GM21737 (cell line): ENCODE measurements around the gene ICOS.
"Not testable (repeated sequence)": the region's sequence is repeated elsewhere in the genome, so short reads cannot be mapped to it uniquely, and the experiment has no call there.

ENCODE experiments used
- ATAC-seq: cut with Tn5 transposase; IDR thresholded peaks from one replicate; pipeline ENCODE4 v1.9.1; 2021; ENCODE audit warnings: mild to moderate bottlenecking, moderate library complexity; ENCODE audit not compliant: unreplicated experiment

Gene ICOS

DNA sequence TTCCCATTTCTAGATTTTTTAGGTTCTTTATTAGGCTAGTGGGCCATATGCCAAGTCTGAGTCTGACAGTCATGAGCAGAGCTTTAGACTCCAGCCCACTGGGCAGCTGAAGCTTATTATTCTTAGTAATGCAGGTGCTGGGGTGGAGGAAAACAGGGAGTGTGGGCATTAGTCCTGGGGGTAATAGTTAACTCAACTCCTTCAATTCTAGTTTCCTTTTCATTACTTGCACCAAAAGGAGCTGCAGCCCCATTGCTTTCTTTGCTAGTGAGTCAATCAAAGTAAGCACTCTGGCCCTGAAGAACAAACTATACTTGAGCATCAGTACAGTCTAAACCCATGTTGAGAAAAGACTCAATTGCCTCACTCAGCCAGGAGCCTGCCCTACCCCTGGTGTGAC is 35.5 kb downstream of the ICOS start:
- peak; percentile 58 for ATAC-seq

DNA sequence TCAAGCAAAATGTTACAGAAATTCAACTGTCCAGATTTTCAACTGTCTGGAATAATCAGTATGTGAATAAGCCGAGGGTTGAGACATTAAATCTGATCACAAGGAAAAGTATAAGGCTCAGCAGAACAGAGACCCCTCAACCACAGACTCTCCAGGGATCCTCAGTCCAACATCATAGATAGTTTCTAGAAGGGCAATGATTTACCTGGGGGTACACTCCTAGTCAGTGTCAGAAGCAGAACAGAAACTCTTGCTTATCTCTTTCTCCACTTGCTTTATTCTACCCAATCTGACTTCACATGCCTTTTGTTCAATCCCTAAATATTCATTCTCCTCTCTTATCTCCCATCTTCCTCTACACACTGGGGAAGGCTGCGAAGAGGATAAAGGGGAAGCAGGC is 36.4 kb downstream of the ICOS start:
- ATAC-seq: peak; percentile 79

DNA sequence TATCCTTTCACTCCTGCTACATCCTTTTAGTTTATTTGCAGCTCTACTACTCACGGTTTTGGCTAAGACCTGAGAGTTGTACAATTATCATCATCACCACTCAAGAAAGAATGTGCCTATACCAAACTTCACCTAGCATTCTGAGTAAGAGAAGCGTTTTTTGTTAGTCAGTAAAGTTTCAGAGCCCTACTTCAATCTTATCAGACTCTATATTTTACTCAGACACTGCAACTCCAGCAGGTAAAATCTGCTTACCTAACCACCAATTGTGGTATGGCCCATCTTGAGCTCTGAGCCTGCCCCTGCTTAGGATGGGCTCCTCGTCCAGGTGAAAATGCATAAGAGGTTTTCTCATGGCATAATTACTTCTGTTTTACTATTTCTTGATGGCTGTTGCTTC is 37.1 kb downstream of the ICOS start:
- ATAC-seq: no peak

- ATAC-seq: no peak
These were observed 39.3 kb downstream of the ICOS start for GRCh38 chr2:203975912-203976311.

- ATAC-seq: no peak
These were observed 45.7 kb downstream of the ICOS start for GRCh38 chr2:203982276-203982675.

DNA sequence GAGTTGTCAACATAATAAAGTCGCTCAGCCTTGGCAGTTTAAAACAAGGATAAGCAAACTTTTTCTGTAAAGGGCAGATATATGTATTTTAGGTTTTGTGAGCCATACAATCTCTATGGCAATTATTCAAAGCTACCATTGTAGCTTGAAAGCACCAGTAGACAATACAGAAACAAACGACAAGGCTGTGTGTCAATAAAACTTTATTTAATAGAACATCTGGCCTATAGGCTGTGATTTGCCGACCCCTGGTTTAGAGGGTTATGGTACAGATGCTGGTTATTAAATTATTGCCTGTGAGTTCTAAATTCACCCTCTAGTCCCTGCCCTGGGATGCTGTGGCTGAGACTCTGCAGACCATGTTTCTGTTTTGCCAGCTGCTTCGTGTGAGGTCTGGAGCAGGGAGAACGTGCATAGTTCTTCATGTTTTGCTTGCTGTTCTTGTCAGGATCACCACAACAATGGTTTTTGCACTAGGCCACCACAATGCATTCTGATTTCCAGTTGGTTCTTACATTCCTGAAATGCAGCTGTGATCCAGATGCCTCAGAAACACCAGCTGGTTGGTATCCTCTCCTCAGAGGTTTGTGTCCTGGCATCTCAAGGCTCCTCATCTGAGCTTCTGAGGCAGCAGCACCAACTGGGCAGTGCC is 46.6 kb downstream of the ICOS start:
- ATAC-seq: no peak

DNA sequence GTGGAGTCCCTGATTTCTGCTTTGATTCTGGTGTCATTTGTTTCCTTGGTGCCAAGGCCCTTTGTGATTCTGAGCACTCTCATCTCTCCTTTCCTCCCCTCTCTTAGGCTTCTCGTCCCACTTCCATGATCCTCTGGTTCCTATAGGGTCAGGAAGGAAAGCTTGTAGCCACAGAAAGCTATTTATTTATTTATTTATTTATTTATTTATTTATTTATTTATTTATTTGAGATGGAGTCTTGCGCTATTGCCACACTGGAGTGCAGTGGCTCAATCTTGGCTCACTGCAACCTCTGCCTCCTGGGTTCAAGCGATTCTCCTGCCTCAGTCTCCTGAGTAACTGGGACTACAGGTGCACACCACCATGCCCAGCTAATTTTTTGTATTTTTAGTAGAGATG is 49.4 kb downstream of the ICOS start:
- ATAC-seq: not testable (repeated sequence)

- ATAC-seq: no peak
These were observed 51.4 kb downstream of the ICOS start for GRCh38 chr2:203987959-203988358.

DNA sequence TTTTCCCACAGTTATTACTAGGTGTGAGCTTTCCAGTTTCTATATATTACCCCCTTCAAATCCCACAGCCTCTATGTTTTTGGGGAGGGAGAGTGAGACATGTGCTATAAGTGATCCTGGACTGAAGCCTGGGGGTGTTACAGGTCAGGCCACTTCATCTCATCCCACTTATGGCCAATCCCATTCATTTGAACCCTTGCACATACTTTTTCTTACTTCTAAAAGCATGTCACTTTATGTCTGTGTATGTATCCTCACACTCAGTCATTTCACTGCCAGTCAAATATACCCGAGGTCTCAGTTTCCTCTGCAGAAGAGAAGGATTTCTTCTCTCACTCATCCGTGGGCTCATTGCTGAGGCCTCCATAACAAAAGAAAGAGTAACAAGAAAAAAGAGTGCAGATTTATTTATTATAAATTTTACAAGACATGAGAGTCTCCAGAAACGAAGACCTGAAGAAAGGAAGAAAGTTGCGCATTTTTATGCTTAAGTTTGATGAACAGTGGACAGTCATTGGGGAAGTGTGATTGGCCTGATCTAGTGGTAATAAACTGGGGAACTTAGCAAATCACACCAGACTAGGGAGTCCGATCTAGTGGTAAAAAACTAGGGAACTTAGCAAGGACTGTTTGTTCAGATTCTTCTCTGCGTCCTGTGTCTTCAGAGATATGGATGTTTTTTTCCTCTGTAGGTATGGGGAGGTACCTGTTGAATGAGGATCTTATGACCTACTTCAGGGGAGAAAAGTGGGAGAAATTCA is 52.1 kb downstream of the ICOS start:
- ATAC-seq: no peak

GRCh38 chr2:203989521-203989920 is 53.0 kb downstream of the ICOS start:
- no peak for ATAC-seq

DNA sequence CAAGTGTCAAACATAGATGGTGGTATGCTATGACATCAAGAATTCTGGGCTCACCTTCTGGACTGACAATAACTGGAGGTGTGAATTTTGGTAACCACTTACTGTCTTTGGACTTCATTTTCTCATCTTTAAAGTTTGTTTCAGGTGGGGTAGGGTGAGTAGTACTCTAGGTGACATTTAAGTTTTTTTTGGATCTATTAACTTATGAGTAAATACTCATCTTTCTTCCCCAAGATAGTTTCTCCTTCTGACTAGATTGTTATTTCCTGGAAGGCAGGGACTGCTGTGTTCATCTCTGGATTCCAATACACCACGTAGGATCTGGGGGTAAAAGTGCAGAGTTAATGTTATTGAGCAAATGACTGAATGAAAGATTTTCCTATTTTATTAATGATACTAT is 55.9 kb downstream of the ICOS start:
- no peak for ATAC-seq

- no peak for ATAC-seq
These were observed 56.4 kb downstream of the ICOS start for GRCh38 chr2:203993011-203993410.

DNA sequence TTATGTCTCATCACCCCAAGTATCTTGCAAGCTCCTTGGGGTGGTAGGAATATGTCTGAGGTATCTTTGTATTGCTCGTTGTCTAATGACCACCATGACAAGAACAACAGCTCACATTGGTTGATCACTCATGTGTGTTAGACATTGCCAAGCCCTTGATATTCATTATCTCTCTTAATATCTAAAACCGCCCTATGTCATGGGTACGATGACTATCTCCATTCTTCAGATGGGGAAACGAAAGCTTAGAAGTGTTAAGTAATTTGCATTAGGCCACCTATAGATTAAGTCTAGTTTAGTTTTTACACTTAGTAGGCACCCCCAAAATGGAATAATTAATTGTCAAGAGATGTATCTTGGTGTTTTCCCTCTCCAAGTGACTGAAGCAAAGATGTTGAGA is 57.0 kb downstream of the ICOS start:
- ATAC-seq: no peak

DNA sequence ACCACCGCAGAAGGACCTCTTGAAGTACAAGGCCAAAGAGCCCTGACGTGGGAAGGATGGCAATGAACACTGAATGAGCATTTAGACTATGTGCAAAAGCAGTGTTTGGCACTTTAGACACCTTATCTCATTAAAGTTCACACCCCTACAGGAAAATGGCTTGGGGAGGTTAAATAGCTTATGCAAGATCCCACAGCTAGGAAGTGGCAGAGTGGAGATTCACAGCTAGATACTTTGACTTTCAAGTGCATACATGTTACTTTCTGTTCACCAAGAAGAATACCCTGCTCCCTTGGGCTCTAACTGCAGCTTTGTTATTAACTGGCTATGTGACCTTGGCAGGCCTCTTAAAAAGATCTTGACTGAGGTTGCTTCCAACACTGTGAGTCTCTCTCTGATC is 58.2 kb downstream of the ICOS start:
- peak; percentile 51 for ATAC-seq

GRCh38 chr2:203996692-203997091 is 60.1 kb downstream of the ICOS start:
- ATAC-seq: no peak

- no peak for ATAC-seq
These were observed 60.9 kb downstream of the ICOS start for GRCh38 chr2:203997481-203997880.

- ATAC-seq: no peak
These were observed 61.6 kb downstream of the ICOS start for GRCh38 chr2:203997980-203998809.

GRCh38 chr2:203999835-204000234 is 63.3 kb downstream of the ICOS start:
- no peak for ATAC-seq

- no peak for ATAC-seq
These were observed 63.9 kb downstream of the ICOS start for GRCh38 chr2:204000446-204000845.

- ATAC-seq: no peak
These were observed 66.9 kb downstream of the ICOS start for GRCh38 chr2:204003276-204003990.

- ATAC-seq: no peak
These were observed 68.3 kb downstream of the ICOS start for GRCh38 chr2:204004912-204005311.
